ENCODE measurements around the gene NEK4.

Gene NEK4

DNA sequence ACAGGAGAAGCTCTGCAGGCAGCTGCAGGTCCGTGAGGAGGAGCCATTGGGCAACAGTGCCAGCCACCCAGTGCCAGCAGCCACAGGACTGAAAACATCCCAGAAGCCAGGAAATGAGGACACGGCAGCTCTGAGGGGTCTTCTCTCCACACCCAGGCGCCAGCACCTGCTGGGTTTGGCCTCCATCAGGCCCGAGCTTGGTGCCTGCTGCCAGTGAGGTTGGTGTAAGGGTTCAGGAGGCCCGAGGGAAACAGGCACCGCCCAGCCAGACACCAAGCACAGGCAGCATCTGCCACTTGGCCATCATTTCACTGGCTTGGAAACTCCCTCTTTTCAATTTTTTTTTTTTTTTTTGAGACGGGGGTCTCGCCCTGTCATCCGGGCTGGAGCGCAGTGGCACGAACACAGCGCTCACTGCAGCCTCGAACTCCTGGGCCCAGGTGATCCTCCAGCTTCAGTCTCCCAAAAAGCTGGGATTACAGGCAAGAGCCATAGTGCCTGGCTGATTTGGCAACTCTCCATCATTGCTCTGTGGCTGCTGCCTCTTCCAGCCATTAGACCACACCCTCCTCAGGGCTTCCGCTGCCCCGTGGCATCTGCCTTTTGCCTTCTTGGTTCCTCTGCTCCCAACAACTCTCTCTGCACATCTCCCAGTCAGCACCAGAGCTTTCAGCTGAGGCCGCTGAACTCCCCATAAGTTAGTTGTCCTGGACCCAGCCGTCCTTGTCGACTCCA lies 22.4 kb upstream of the NEK4 start:
- no peak for DNase-seq

DNA sequence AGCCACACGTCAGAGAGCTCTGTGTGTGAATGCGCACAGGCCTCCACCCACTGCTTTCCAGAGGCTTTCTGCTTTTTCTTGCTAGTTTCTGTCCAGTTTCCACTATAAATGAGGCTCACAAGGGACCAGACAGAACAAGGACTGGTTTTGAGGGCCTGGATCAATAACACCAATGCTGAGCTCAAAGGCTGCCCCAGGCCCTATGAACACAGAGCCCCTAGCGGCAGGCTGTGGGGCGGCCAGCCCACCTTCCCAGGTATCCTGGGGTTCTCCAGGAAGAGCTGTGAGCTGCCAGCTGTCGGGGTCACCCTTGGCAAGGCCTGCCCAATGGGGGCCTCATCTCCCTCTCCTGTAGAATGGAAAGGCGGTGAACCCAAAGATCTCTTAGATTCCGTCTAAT lies 21.7 kb upstream of the NEK4 start:
- no peak for DNase-seq

DNA sequence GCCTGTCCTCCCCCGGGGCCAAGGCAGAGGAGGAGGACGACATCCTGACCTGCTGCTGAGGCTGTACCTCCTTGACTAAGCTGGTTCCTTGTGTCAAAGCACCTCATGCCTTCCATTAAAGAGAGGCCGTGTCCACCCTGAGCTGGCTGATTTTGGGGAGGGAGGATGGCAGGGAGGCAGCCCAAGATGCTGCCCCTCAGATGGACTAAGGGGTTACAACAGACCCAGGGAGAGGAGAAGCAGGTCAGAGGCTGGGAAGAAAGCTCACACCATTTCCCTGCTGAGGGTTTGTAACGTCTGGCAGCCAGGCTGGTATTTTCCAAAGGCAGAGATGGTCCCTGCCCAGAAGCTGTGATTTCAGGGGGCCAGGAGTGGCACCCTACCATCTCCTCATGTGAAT lies 21.2 kb upstream of the NEK4 start:
- DNase-seq = no peak

DNA sequence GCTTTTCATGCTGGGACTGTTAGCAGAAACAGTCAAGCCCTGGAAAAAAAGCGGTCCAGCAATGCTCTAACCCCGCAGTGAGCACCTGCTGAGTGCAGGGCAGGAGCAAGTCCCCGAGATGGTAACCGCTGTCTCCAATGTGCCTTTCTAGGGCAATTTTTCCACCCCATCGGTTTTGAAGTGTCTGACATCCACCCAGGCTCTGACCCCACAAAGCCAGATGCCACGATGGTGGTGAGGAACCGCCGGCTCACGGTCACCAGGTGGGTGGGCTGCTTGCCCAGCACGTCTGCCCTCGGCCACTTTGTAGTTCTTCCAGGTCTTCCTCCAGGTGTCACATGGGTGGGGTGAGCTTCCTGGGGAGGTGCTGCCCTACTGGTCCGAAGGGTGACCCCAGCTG lies 20.6 kb upstream of the NEK4 start:
- no peak for DNase-seq

DNA sequence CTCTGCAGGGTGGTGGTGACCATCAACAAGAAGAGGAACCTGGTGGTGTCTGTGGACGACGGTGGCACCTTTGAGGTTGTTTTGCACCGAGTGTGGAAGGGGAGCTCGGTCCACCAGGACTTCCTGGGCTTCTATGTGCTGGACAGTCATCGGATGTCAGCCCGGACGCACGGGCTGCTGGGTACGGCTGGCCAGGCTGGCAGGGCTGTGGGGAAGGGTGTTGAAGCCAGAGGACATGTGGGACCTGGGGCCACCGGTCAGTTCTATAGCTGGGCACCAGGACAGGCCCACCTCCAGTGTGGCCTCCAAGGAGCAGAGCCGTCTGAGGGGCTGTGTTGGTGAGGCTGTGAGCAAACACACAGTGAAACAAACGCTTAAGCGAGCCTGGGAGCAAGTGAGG lies 20.0 kb upstream of the NEK4 start:
- DNase-seq = no peak

DNA sequence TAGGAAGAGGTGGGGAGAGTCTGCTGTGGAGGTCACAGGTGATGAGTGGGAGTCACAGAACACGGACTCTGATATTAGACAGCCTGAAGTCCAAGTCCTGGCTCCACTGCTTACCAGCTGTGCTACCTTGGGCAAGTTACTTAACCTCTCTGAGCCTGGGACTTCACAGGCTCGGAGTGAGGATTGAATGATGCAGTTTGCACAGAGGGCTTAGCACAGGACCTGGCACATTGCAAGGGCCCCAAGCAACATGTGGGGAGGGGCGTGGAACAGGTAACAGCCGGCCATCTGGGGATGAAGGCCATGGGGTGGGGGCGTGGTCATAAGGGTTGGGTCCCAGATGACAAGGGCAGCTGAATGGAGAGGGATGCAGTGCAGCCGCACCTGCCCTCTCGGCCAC lies 19.6 kb upstream of the NEK4 start:
- DNase-seq = no peak

DNA sequence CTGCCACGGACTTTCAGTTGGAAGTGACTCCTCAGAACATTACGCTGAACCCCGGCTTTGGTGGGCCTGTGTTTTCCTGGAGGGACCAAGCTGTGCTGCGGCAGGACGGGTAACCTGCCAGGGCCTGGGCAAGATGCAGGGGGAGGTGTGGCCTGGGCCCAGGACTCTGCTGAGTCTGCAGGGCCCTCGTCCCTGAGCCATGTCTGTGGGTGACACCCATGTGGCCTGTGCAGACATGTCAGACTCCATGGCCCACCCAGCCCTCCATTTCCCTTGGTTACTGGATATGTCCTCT lies 19.0 kb upstream of the NEK4 start:
- DNase-seq = no peak

DNA sequence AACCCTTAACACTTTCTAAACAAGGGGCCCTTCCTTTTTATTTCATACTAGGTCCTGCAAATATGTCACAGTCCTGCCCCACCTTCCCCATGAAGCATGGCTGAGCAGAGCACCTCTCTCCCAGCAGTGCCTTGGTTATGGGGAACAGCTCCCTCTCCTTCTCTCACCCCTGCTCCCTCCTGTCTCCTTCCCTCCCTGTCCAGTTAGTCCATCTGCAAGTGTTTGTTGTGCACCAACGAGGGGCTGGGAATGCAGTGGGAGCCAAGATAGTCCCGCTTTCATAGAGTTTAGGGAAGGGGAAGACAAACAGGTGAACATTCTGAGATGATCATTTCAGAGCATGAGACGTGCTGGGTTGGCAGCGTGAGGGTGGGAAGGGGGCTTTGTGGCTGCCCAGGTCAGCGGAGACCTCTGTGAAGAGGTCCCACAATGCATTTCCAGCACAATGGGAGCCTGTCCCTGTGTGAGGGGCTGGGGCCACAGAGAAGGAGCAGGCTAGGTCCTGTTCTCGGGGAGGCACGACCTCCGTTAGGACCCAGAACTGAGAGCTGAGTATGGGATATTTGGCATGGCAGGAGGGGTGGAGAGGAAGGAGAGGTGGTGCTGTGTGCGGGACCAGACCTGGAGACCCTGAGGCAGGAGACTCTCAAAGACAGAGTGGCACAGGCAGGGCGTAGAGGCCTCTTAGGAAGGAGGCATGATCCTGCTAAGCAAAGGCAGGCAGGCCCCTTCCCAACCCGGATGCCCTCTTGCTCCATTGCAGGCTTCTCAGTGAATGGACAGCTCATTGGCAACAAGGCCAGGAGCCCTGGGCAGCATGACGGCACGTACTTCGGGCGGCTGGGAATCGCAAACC lies 18.4 kb upstream of the NEK4 start:
- DNase-seq = no peak

DNA sequence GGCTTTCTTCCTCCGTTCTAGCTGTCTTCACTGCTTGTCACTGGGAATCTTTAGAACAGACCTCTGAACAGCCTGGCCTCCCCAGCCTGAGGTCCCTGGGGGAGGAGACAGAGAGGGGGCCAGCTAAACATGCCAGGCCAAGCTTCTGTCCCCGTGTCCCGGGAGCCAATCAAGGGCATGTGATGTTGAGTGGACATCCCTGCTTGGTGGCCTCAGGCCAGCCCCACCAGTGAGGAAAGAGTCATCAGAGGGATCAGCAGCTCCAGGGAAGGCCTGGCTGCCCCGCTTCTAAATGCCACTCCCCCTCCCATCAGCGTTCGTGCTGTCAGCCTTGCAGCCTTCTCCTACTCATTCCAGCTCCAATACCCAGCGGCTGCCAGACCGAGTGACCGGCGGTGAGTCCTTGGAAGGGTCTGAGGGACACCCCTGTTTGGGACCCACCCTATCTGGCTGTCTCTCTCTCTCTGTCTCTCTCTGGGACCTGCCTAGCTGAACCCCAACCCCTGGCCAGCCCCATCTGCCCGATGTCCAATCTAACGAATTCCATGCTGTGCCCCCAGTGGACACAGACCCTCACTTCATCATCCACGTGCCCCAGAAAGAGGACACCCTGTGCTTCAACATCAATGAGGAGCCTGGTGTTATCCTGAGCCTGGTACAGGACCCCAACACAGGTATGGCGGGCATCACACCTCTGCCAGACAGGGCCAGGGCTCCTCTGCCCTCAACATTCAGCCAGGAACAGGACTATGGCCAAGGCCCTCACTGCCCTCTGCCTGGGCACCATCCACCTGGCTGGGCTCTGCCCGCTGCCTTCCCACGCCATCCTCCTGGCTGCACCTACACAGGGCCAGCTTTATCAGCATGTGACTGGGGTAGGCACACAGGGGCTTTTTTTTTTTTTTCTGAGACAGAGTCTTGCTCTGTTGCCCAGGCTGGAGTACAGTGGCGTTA lies 17.2 kb upstream of the NEK4 start:
- DNase-seq = no peak

DNA sequence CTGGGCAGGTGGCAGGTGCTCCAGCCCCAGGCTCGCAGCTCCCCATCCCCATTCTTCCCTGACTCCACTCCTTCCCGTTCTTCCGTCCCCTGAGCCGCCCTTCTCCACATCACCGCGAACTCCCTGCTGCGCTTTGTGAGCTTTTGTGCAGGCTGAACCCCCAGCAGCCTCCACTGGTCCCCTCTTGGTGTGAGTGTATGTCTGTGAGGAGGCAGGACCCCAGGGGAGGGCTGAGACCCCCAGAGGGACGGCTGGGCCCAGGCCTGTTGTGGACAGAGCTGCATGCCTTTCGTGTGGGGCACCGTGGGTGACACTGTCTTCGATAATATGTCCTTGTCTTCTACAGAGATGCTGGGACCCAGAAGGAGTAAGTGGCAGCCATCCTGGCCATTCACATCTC lies 16.5 kb upstream of the NEK4 start:
- no peak for DNase-seq

DNA sequence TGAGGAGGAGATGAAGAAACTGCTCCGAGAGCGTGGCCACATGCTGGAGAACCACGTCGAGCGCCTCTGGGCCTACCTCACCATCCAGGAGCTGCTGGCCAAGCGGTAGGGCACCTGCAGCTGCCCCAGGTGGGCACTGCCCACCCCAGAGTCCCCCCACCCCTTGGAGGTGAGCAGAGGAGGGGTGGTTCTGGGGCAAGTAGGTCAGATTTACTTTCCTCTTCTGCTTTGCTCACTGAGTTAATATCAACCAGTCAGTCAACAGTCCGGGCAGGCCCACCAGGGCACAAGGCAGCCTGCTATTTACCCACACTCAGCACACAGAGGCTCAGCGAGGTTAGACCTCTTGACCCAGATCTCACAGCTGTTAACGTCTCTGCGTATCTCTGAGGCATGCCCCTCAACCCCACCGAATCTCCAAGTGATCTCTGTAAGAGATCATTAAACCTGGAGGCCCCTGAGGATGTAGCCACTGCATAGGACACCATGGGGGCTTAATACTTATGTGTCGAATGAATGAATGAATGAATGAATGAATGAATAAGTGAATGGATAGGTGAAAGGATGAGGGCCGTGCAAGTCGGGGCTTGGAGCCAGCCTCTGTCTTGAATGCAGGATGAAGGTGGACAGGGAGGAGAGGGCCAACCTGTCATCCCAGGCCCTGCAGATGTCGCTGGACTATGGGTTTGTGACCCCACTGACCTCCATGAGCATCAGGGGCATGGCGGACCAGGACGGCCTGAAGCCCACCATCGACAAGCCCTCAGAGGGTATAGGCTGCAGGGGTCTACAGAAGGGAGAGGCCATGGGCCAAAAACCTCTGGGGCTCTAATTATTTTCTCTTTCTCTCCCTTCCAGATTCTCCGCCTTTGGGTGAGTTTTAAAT lies 15.8 kb upstream of the NEK4 start:
- DNase-seq = no peak

DNA sequence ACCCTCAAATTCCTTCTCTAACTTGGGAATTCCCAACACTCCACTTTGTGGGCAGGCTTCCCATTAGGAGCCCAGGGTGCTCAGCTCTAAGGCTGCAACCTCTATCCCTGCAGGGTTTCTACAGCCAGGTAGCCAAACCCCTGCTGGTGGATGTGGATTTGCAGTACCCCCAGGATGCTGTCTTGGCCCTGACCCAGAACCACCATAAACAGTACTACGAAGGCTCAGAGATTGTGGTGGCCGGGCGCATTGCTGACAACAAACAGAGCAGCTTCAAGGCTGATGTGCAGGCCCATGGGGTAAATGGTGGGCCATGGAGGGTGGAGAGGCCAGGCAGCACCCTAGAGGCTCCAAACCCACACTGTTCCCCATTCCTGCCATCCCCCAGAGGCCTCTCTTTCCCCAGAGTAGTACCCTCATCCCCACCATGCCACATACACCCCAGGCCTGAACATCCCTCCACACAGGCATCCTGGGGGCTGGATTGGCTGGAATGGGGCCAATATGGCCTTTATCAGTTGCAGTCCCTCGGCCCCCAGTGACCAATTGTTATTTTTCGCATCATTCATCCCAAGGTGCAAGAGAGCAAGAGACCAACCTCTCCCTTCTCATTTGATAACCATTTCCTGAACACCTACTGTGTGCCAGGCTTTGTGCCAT lies 14.3 kb upstream of the NEK4 start:
- DNase-seq = no peak

DNA sequence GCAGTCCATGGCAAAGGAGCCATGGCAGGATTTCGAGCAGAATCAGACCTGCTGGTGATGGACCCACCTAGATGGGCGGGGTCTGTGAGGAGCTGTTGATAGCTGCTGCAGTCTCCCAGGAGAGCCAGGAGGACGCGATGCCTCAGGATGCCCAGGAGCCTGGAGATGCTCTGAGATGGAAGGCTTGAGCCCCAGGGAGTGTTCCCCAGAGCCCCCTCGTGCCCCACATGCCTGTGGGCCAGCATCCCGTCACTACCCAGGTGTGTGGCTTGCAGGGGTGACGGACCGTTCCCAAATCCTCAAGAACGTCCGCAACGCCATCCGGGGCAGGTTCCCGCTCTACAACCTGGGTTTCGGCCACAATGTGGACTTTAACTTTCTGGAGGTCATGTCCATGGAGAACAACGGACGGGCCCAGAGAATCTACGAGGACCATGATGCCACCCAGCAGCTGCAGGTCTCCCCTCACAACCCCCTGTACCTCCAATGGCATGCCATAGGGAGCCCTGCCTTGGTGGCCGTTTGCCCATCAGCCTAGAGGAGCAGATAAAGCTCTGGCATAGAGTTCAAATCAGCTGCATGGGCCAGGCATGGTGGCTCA lies 13.4 kb upstream of the NEK4 start:
- DNase-seq = no peak

DNA sequence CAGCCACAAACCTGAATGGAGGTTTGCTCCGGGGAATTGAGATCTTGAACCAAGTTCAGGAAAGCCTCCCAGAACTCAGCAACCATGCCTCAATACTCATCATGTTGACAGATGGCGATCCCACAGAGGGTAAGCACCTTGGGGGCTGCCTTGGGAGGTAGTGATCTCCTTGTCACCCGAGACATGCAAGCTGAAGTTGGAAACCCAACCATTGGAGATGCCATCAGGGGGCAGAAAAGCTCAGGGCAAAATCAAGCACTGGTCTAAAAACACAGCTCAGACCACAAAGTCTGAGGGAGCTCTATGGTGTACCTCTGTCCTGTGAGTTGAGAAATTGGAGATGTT lies 12.4 kb upstream of the NEK4 start:
- DNase-seq = no peak

DNA sequence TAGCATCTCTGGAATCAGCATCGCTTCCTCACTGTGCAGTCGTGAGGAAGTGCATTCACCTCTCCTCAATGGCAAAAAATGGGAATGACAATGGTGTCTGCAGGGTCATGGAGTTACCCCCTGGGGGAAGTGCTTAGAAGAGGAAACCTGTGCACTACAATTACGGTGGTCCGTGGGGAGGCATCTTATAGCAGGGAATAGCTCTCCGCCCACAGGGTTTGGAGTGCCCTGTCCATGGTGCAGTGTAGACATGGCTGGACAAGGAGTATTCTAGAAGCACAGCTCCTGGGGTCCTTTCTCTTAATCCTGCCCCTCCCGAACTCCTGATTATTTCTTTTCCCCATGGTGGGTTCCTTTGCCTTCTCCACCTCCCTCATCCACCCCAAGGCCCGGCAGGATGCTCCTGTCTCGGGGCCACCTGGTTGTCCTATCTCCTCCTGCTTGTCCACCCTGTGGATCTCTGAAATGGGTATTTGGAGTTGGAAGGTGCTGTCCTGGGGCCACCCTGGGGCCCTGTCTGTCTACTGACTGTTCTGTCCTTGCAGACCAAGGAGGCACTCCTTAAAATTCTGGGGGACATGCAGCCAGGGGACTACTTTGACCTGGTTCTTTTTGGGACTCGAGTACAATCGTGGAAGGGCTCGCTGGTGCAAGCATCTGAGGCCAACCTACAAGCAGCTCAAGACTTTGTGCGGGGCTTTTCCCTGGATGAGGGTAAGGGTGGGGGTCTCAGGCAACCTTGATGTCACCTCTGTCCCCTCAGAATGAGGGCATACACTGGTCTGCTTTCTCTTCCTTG lies 11.9 kb upstream of the NEK4 start:
- DNase-seq = no peak

DNA sequence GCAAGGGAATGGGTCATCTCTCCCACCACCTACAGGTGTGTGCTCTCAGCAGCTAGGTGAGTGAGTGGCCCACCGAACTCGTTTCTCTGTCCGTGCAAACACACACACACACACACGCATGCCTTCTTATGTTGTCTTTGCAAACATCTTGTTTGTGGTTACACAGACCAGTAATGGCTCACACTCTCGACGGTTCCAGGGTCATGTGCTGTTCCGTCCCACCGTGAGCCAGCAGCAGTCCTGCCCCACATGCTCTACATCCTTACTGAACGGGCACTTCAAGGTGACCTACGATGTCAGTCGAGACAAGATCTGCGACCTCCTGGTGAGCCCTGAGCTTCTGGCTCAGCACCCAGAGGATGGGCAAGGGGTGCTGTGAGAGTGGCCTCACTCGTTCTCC lies 11.0 kb upstream of the NEK4 start:
- DNase-seq = no peak

DNA sequence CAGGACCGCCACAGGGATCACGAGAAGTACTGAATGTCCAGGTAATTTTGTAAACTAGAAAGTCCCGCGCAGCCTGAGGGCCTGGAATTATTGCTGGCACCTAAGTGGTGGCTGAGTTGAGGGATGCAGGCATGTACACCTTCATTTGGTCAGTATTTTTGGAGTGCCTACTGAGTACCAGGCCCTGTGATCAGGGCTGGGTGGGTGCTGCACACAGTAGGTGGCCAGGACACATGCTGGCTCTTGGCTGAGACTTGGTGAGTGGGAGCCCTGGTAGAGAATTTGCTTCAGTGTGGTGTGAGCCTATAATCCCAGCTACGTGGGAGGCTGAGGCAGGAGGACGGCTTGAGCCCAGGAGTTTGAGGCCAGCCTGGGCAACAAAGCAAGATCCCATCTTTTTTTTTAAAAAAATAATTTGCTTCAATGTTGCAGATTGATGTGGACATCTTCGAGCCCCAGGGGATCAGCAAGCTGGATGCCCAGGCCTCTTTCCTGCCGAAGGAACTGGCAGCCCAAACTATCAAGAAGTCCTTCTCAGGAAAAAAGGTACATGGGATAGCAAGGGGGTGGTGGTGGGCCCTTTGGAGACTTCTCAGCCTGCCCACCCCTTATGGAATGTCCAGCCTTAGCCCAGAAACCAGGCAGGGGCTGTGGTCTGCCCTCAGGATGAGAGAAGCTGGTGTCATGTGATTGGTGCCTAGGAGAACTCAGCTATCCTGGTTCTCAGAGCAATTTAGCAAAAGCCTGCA lies 9.3 kb upstream of the NEK4 start:
- DNase-seq = no peak

DNA sequence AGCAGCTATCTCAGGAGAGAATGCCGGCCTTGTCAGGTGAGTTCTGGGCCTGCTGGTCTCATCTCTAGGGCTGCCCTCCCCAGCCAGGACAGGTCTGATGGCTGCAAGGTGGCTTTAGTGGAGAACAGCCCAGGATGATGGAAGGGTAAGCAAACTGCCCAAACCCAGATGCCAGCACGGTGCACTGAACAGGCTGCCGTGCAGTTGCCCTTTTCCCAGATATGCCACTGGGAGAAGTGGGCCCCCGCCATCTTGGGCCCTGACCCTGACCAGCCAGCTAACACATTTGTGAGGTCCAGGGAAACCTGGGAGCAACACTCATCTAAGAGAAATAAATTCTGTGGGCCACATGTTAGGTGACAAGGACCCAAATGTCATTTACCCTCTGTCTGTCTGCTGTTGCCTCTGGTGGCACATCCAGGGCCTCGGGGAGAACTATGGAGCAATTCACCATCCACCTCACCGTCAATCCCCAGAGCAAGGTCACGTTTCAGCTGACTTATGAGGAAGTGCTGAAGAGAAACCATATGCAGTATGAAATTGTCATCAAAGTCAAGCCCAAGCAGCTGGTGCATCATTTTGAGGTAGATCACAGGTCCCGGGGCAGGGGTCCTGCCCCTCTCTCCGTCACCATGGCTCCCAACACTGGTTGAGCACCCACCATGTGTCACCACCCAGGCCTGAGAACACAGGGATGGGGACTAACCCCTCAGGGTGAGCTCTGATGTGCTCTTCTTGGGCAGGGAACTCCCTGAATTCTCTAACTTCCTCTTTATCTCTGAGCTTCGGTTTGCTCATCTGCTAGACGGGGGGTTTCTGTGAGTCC lies 8.5 kb upstream of the NEK4 start:
- DNase-seq = no peak

Data from stimulated activated CD4-positive, alpha-beta T cell treated with anti-CD3 and anti-CD28 coated beads, Interleukin-2, amount 100 ng/mL, for 48 hours (primary cell).